ENCODE measurements around the gene NAA20. TPM values are rescaled to one million over a fixed set of nuclear protein-coding genes. Genes with fewer than 3 reads are reported as not detected.

Gene NAA20
- total RNA-seq, 1 experiment from 2014 or later, result 81.5 TPM

DNA sequence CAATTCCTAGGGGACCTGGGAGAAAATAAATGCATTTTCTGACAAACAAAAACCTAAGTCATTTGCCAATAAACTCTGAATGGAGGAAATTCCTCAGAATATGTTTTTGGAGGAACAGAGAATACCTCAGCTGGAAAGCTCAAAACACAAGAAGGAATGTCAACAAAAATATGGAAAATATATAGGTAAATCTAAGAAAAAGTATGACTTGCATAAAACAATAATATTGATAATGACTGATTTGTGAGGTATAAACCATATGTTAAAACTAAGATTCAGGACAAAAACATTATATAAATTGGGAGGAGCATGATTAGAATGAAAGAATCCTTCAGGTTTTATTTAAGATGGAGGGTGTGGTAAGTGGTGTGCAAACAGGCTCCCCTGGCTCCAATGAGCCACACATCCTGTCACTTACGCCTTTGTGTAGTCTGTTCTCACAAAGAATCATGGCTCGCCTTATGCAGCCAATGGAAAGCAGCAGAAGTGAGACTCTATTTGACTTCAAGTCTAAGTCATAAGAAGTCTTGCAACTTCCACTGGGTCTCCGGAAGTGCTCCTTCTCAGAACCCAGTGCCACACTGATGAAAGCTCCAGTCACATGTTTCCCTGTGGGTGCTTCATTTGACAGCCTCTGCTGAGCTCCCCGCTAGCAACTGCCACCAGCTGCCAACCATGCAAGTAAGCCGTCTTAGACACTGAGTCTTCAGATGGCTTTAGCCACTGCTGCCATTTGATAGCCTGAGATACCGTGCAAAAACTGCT is 43.3 kb downstream of the NAA20 start:
- Mint-ChIP-seq H3K9me3 (ENCODE audit: unreplicated experiment) (no peaks in the 10 kb centered on the region), H3K4me1 (ENCODE audit: low read depth, unreplicated experiment) (no peaks in the 10 kb centered on the region), H3K4me3 (ENCODE audit: unreplicated experiment) (no peak overlapping the region), H3K36me3 (ENCODE audit: insufficient read depth, unreplicated experiment) (no peaks in the 10 kb centered on the region), H3K27ac (ENCODE audit: unreplicated experiment) (no peak overlapping the region), H3K27me3 (ENCODE audit: insufficient read depth, unreplicated experiment) (peaks cover 8% of the 10 kb centered on the region)
- H3K36me3 ChIP-seq (ENCODE audit: control insufficient read depth, insufficient read depth, low read length), result no peaks in the 10 kb centered on the region
- H3K9me3 ChIP-seq, result no peaks in the 10 kb centered on the region; the same call in 1 of the 2 replicates
- H3K27me3 ChIP-seq (replicated peaks; ENCODE audit: control insufficient read depth, insufficient read depth, low read length), result no peaks in the 10 kb centered on the region
- ChIA-PET POLR2A (no interaction called here), CTCF (no interaction called here)
- no peak for TF ChIP-seq CTCF (IDR thresholded peaks at IDR 0.05; ENCODE audit: insufficient read depth in 1 of 2, low read depth in 1 of 2, low read length in 1 of 2, severe bottlenecking in 1 of 2, unreplicated experiment in 1 of 2)
- DNase-seq, result no peak
- no peak overlapping the region for H3K4me3 ChIP-seq (ENCODE audit: low read depth, low read length)
- no peaks in the 10 kb centered on the region for H3K4me1 ChIP-seq
- BruUV-seq (replicated peaks), result no TSS peak
- intact Hi-C loops (cut with micrococcal nuclease; ENCODE audit: unreplicated experiment), result no loop called here

DNA sequence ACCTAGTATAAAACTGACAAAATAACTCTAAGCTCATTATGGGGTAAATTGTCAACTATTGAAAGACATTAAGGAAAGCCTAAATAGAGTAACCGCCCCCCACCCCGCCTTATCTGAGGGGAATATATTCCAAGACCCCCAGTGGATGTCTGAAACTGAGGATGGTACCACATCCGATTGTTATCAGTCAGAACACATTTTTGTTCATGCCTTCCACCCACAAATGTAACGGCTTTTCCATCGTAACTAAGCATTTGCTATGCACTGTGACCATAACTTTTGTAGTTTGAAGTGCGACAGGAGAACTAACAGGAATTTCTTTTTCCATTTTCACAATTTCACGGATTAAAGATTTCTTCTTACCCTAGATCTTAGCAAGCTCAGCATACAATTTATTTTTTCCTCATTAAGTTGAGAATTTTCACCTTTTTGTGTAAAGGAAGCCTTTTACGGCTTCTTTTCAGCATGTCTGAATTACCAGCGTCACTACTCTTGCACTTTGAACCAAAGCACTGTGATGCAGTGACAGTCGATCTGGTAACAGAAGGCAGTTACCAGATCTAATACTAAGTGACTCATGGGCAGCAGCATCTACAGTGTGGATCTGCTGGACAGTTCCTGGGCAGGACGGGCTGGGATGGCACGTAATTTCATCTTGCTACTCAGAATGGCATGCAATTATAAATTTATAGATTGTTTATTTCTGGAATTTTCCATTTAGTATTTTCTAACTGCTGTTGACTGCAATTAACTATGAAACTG is 47.0 kb downstream of the NAA20 start:
- ChIA-PET CTCF (no interaction called here), POLR2A (no interaction called here)
- H3K4me3 Mint-ChIP-seq (ENCODE audit: unreplicated experiment), result no peak overlapping the region
- H3K9me3 Mint-ChIP-seq (ENCODE audit: unreplicated experiment), result no peaks in the 10 kb centered on the region
- BruUV-seq (replicated peaks), result no TSS peak
- no peaks in the 10 kb centered on the region for H3K36me3 Mint-ChIP-seq (ENCODE audit: insufficient read depth, unreplicated experiment)
- peaks cover 8% of the 10 kb centered on the region for H3K27me3 Mint-ChIP-seq (ENCODE audit: insufficient read depth, unreplicated experiment)
- H3K36me3 ChIP-seq (ENCODE audit: control insufficient read depth, insufficient read depth, low read length), result no peaks in the 10 kb centered on the region
- H3K4me1 Mint-ChIP-seq (ENCODE audit: low read depth, unreplicated experiment), result no peaks in the 10 kb centered on the region
- no peak for DNase-seq
- TF ChIP-seq CTCF (IDR thresholded peaks at IDR 0.05; ENCODE audit: insufficient read depth in 1 of 2, low read depth in 1 of 2, low read length in 1 of 2, severe bottlenecking in 1 of 2, unreplicated experiment in 1 of 2), result no peak
- no peaks in the 10 kb centered on the region; the same call in 1 of the 2 replicates for H3K9me3 ChIP-seq
- H3K27ac Mint-ChIP-seq (ENCODE audit: unreplicated experiment), result no peak overlapping the region
- intact Hi-C loops (cut with micrococcal nuclease; ENCODE audit: unreplicated experiment), result no loop called here
- H3K27me3 ChIP-seq (replicated peaks; ENCODE audit: control insufficient read depth, insufficient read depth, low read length), result no peaks in the 10 kb centered on the region
- no peak overlapping the region for H3K4me3 ChIP-seq (ENCODE audit: low read depth, low read length)
- no peaks in the 10 kb centered on the region for H3K4me1 ChIP-seq

DNA sequence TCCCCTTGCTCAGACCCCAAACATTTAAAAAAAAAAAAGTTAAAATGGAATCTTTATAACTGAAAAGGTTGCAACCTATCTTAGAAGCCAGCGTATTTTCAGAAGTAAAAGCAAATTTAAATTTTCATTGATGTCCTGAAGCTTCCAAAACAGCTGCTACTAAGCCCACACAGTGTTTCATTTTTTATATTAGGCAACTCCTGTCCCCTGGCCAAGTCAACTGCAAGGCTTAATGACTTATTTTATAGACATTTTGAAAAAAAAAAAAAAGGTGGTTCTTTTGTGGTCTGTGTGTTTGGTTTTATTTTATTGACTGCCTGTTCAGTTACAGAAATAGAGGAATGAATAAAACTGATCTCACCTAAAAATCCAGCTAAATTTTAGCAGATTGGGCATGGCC is 48.2 kb downstream of the NAA20 start:
- Histone ChIP-seq H3K36me3 (ENCODE audit: control insufficient read depth, insufficient read depth, low read length) (no peaks in the 10 kb centered on the region), H3K4me3 (ENCODE audit: low read depth, low read length) (no peak overlapping the region), H3K9me3 (no peaks in the 10 kb centered on the region; the same call in 1 of the 2 replicates), H3K27me3 (replicated peaks; ENCODE audit: control insufficient read depth, insufficient read depth, low read length) (no peaks in the 10 kb centered on the region), H3K4me1 (no peaks in the 10 kb centered on the region)
- Mint-ChIP-seq H3K27me3 (ENCODE audit: insufficient read depth, unreplicated experiment) (peaks cover 8% of the 10 kb centered on the region), H3K27ac (ENCODE audit: unreplicated experiment) (no peak overlapping the region), H3K9me3 (ENCODE audit: unreplicated experiment) (no peaks in the 10 kb centered on the region), H3K36me3 (ENCODE audit: insufficient read depth, unreplicated experiment) (no peaks in the 10 kb centered on the region), H3K4me3 (ENCODE audit: unreplicated experiment) (no peak overlapping the region), H3K4me1 (ENCODE audit: low read depth, unreplicated experiment) (no peaks in the 10 kb centered on the region)
- TF ChIP-seq CTCF (IDR thresholded peaks at IDR 0.05; ENCODE audit: insufficient read depth in 1 of 2, low read depth in 1 of 2, low read length in 1 of 2, severe bottlenecking in 1 of 2, unreplicated experiment in 1 of 2), result no peak
- intact Hi-C loops (cut with micrococcal nuclease; ENCODE audit: unreplicated experiment), result no loop called here
- no TSS peak for BruUV-seq (replicated peaks)
- no peak for DNase-seq
- POLR2A ChIA-PET, result no interaction called here
- CTCF ChIA-PET, result no interaction called here
